NCI-H460 (cell line): ENCODE data around the gene MED25. TPM values are rescaled to one million over a fixed set of nuclear protein-coding genes. Genes with fewer than 3 reads are reported as not detected.
"Not testable (repeated sequence)": the region's sequence is repeated elsewhere in the genome, so short reads cannot be mapped to it uniquely, and the experiment has no call there.

ENCODE experiments used
- DNase-seq: peaks from one replicate; pipeline ENCODE4 v3.0.0-alpha.2; 2016; ENCODE audit warnings: low read depth; ENCODE audit errors: extremely low read depth
- total RNA-seq: library from RNA; depleted of rRNA; stranded (reverse); fragments of >200 nt; shearing (Covaris generic); gene quantifications from 2 replicates; pipeline ENCODE4 v1.2.3, GENCODE V29; 2014

The MED25 gene
- total RNA-seq, 1 experiment from 2014 or later, result 13.4 TPM

- peak; percentile 92 for DNase-seq
These were observed 4.9 kb upstream of the MED25 start, which contains the start of gene FUZ for GRCh38 chr19:49812997-49813861. TSS of gene FUZ (minus strand) at chr19:49813292. CDS start at chr19:49813106, 186 bp downstream.

GRCh38 chr19:49814010-49814409, 4.1 kb upstream of the MED25 start:
- no peak for DNase-seq

GRCh38 chr19:49816590-49816989, 1.5 kb upstream of the MED25 start:
- no peak for DNase-seq

GRCh38 chr19:49818649-49819370, 721 bp downstream of the MED25 start:
- DNase-seq, result no peak

- DNase-seq, result not testable (repeated sequence)
These were observed 1.5 kb downstream of the MED25 start for GRCh38 chr19:49819452-49820115.

- DNase-seq, result no peak
These were observed 2.0 kb downstream of the MED25 start for GRCh38 chr19:49820125-49820524.

- no peak for DNase-seq
These were observed 5.4 kb downstream of the MED25 start for GRCh38 chr19:49823472-49823871.

GRCh38 chr19:49824662-49825061, 6.6 kb downstream of the MED25 start:
- DNase-seq, result no peak

- no peak for DNase-seq
These were observed 8.9 kb downstream of the MED25 start for GRCh38 chr19:49827034-49827433.

- DNase-seq, result no peak
These were observed 11.1 kb downstream of the MED25 start for GRCh38 chr19:49829200-49829599.

GRCh38 chr19:49829721-49830120, 11.6 kb downstream of the MED25 start:
- DNase-seq, result no peak

- DNase-seq, result no peak
These were observed 12.7 kb downstream of the MED25 start for GRCh38 chr19:49830766-49831165.

GRCh38 chr19:49831592-49831991, 13.5 kb downstream of the MED25 start:
- no peak for DNase-seq

- DNase-seq, result no peak
These were observed 14.5 kb downstream of the MED25 start for GRCh38 chr19:49832556-49832955.

GRCh38 chr19:49833599-49833998, 15.5 kb downstream of the MED25 start:
- DNase-seq, result no peak

- no peak for DNase-seq
These were observed 17.5 kb downstream of the MED25 start for GRCh38 chr19:49835562-49835961.

- no peak for DNase-seq
These were observed 18.3 kb downstream of the MED25 start for GRCh38 chr19:49836176-49837008.

- no peak for DNase-seq
These were observed 18.9 kb downstream of the MED25 start for GRCh38 chr19:49837009-49837310.

GRCh38 chr19:49837425-49837824, 19.3 kb downstream of the MED25 start:
- DNase-seq, result no peak

GRCh38 chr19:49838885-49839588, 20.9 kb downstream of the MED25 start:
- no peak for DNase-seq
